HepG2 (cell line): ENCODE data around the gene TEKT5. TPM values are rescaled to one million over a fixed set of nuclear protein-coding genes. Genes with fewer than 3 reads are reported as not detected.

Experiments
- HNRNPUL1 ChIP-seq: fragments of 200-400 bp; formaldehyde crosslinking; IDR thresholded peaks from 2 replicates; pipeline ENCODE4 v1.6.1; 2017; ENCODE audit warnings: low read depth, mild to moderate bottlenecking, low read length, moderate library complexity
- IRF9 ChIP-seq: sonication (generic); formaldehyde crosslinking; IDR thresholded peaks from 2 replicates; pipeline ENCODE4 v1.8.0; 2022; ENCODE audit warnings: missing genetic modification reagents, mild to moderate bottlenecking, borderline replicate concordance
- JARID2 ChIP-seq: sonication (generic); formaldehyde crosslinking; IDR thresholded peaks from 2 replicates; pipeline ENCODE4 v1.8.1; 2023; ENCODE audit warnings: missing genetic modification reagents, inconsistent platforms; ENCODE audit not compliant: insufficient replicate concordance
- LBX2 ChIP-seq: sonication (generic); formaldehyde crosslinking; IDR thresholded peaks from 2 replicates; pipeline ENCODE4 v1.5.0; 2020; ENCODE audit warnings: missing genetic modification reagents, mild to moderate bottlenecking, borderline replicate concordance
- MIXL1 ChIP-seq: IDR thresholded peaks from 2 replicates; pipeline ENCODE4 v1.6.1; 2016
- MYC ChIP-seq: sonication (generic); formaldehyde crosslinking; IDR thresholded peaks from 2 replicates; pipeline ENCODE4 v1.9.0; 2021; ENCODE audit warnings: missing genetic modification reagents, borderline replicate concordance
- NR2F2 ChIP-seq: IDR thresholded peaks from 2 replicates; pipeline ENCODE4 v1.6.1; 2012; ENCODE audit warnings: low read depth, inconsistent platforms, borderline replicate concordance
- RARA ChIP-seq: IDR thresholded peaks from 2 replicates; pipeline ENCODE4 v1.6.1; 2016; ENCODE audit warnings: missing genetic modification reagents, missing compliant biosample characterization
- SALL2 ChIP-seq: sonication (generic); formaldehyde crosslinking; IDR thresholded peaks from 2 replicates; pipeline ENCODE4 v1.8.1; 2023; ENCODE audit warnings: mild to moderate bottlenecking, missing genetic modification reagents, inconsistent platforms
- SMAD1 ChIP-seq: sonication (generic); formaldehyde crosslinking; IDR thresholded peaks from 2 replicates; pipeline ENCODE4 v1.4.0; 2020; ENCODE audit warnings: missing genetic modification reagents, low read depth, mild to moderate bottlenecking, borderline replicate concordance
- SNAPC4 ChIP-seq: sonication (generic); formaldehyde crosslinking; IDR thresholded peaks from 2 replicates; pipeline ENCODE4 v1.4.0; 2020; ENCODE audit warnings: mild to moderate bottlenecking, missing genetic modification reagents
- THAP11 ChIP-seq: IDR thresholded peaks from 2 replicates; pipeline ENCODE4 v1.6.1; 2016; ENCODE audit warnings: missing biosample characterization, missing genetic modification reagents
- THAP9 ChIP-seq: sonication (generic); formaldehyde crosslinking; IDR thresholded peaks from 2 replicates; pipeline ENCODE4; 2020; ENCODE audit warnings: missing genetic modification reagents, mild to moderate bottlenecking, borderline replicate concordance
- TOPORS ChIP-seq: sonication (generic); formaldehyde crosslinking; IDR thresholded peaks from 2 replicates; pipeline ENCODE4 v1.8.0; 2023; ENCODE audit warnings: mild to moderate bottlenecking, missing genetic modification reagents
- ZEB1 ChIP-seq: IDR thresholded peaks from 2 replicates; pipeline ENCODE4 v1.6.1; 2012; ENCODE audit warnings: mild to moderate bottlenecking, low read depth, inconsistent platforms; ENCODE audit not compliant: insufficient replicate concordance
- ZMYM4 ChIP-seq: sonication (generic); formaldehyde crosslinking; IDR thresholded peaks from 2 replicates; pipeline ENCODE4 v1.8.1; 2023; ENCODE audit warnings: mild to moderate bottlenecking, missing genetic modification reagents
- ZNF274 ChIP-seq: sonication (generic); formaldehyde crosslinking; IDR thresholded peaks from 2 replicates; pipeline ENCODE4 v1.5.1; 2020; ENCODE audit warnings: mild to moderate bottlenecking, missing genetic modification reagents
- ZNF460 ChIP-seq: sonication (generic); formaldehyde crosslinking; IDR thresholded peaks from 2 replicates; pipeline ENCODE4 v1.5.1; 2020; ENCODE audit warnings: missing genetic modification reagents, mild to moderate bottlenecking, borderline replicate concordance
- ZNF883 ChIP-seq: sonication (generic); formaldehyde crosslinking; IDR thresholded peaks from 2 replicates; pipeline ENCODE4 v1.5.1; 2020; ENCODE audit warnings: mild to moderate bottlenecking, missing genetic modification reagents; ENCODE audit errors: not compliant biosample characterization
- polyA plus RNA-seq, 8 experiments: library from polyadenylated mRNA; depleted of rRNA in 3 of 8; stranded (reverse) in 7 of 8; unstranded in 1 of 8; fragments of >200 nt; fragmentation: Illumina TruSeq in 4 of 8; extraction: Trizol in 4 of 8; gene quantifications; 2 replicates each; pipeline versions ENCODE4 v1.2.1 to v1.2.3, GENCODE V29; 2011 to 2016; ENCODE audit warnings: low read depth in 4 of 8, missing spikeins in 1 of 8, mixed read lengths in 1 of 8; ENCODE audit not compliant: insufficient read depth in 1 of 8
- total RNA-seq, 5 experiments: library from RNA; depleted of rRNA; stranded (reverse); fragments of >200 nt; fragmentation: Illumina TruSeq; extraction: Trizol; gene quantifications; 2 replicates each; pipeline ENCODE4 v1.2.3, GENCODE V29; 2016; ENCODE audit warnings: low read depth in 1 of 5

Gene TEKT5
- total and polyA plus RNA-seq, 2 of the 13 experiments (the other 11 are each of a cell fraction or from before 2014, with no cell fraction given), result 0.16 TPM; not detected in 1

- TF ChIP-seq THAP9 (CRISPR knock-in tag) (no peak), ZEB1 (peak; percentile 11), HNRNPUL1 (no peak), ZNF460 (no peak), ZNF274 (CRISPR knock-in tag) (0 out of 2 replicates have a peak, but pooled peaks have one; percentile 12), ZNF883 (CRISPR knock-in tag) (peak; percentile 29), LBX2 (0 out of 2 replicates have a peak, but pooled peaks have one; percentile 11), MIXL1 (CRISPR knock-in tag) (no peak), RARA (no peak), NR2F2 (no peak), MYC (CRISPR knock-in tag) (peak; percentile 2; the same call in 1 of the 2 replicates), TOPORS (CRISPR knock-in tag) (no peak), SALL2 (no peak; the same call in 1 of the 2 replicates), IRF9 (CRISPR knock-in tag) (no peak), SMAD1 (CRISPR knock-in tag) (no peak), JARID2 (no peak), THAP11 (CRISPR knock-in tag) (no peak), ZMYM4 (CRISPR knock-in tag) (no peak), SNAPC4 (CRISPR knock-in tag) (no peak)
Observed at GRCh38 chr16:10641555-10641952, 53.2 kb downstream of the TEKT5 start (continued).
